SK-N-SH treated with all-trans-retinoic acid at 6 μM for 48 hours (cell line): ENCODE measurements around the gene TRPV5.

ENCODE experiments used
- ATAC-seq: fragments of 200-7000 bp; cut with Tn5 transposase; 3 replicates; pipeline ENCODE4 v1.9.1; 2020; ENCODE audit warnings: mild to moderate bottlenecking, moderate library complexity
- ARNTL ChIP-seq: fragments of 450-650 bp; formaldehyde crosslinking; IDR thresholded peaks from 2 replicates; pipeline ENCODE4 v1.5.0; 2020; ENCODE audit warnings: low read depth, mild to moderate bottlenecking, moderate library complexity, borderline replicate concordance
- BACH2 ChIP-seq: fragments of 250-450 bp; sonication (Bioruptor Pico); IDR thresholded peaks from 2 replicates; pipeline ENCODE4 v1.9.0; 2021; ENCODE audit warnings: mild to moderate bottlenecking, borderline replicate concordance
- CSDC2 ChIP-seq: fragments of 250-450 bp; sonication (Bioruptor Pico); IDR thresholded peaks from 2 replicates; pipeline ENCODE4 v1.5.0; 2020; ENCODE audit warnings: mild to moderate bottlenecking, moderate library complexity
- ESRRG ChIP-seq: fragments of 250-450 bp; sonication (Bioruptor Pico); IDR thresholded peaks from 2 replicates; pipeline ENCODE4 v1.6.1; 2021; ENCODE audit warnings: mild to moderate bottlenecking
- OSR1 ChIP-seq: fragments of 250-450 bp; sonication (Bioruptor Pico); IDR thresholded peaks from 2 replicates; pipeline ENCODE4 v1.8.0; 2022; ENCODE audit warnings: moderate library complexity, mild to moderate bottlenecking, inconsistent platforms
- PPARA ChIP-seq: fragments of 250-450 bp; sonication (Bioruptor Pico); IDR thresholded peaks from 2 replicates; pipeline ENCODE4 v1.5.0; 2020; ENCODE audit warnings: mild to moderate bottlenecking, borderline replicate concordance
- SNAI2 ChIP-seq: fragments of 250-450 bp; sonication (Bioruptor Pico); IDR thresholded peaks from 2 replicates; pipeline ENCODE4 v1.5.0; 2020; ENCODE audit warnings: mild to moderate bottlenecking, moderate library complexity
- TCF4 ChIP-seq: fragments of 250-450 bp; sonication (Bioruptor Pico); IDR thresholded peaks from 2 replicates; pipeline ENCODE4 v1.8.0; 2021; ENCODE audit warnings: mild to moderate bottlenecking, moderate library complexity, borderline replicate concordance
- TOX ChIP-seq: fragments of 250-450 bp; sonication (Bioruptor Pico); IDR thresholded peaks from 2 replicates; pipeline ENCODE4 v1.8.0; 2021; ENCODE audit warnings: mild to moderate bottlenecking, moderate library complexity, borderline replicate concordance
- ZFP30 ChIP-seq: fragments of 450-650 bp; formaldehyde crosslinking; IDR thresholded peaks from 2 replicates; pipeline ENCODE4 v1.5.0; 2022; ENCODE audit warnings: mild to moderate bottlenecking, moderate library complexity
- ZNF565 ChIP-seq: fragments of 450-650 bp; formaldehyde crosslinking; conservative IDR thresholded peaks from 2 replicates; pipeline ENCODE4 v1.5.0; 2020; ENCODE audit warnings: low read depth, mild to moderate bottlenecking, moderate library complexity
- ZNF70 ChIP-seq: fragments of 450-650 bp; formaldehyde crosslinking; IDR thresholded peaks from 2 replicates; pipeline ENCODE4 v1.5.0; 2020; ENCODE audit warnings: mild to moderate bottlenecking, moderate library complexity
- ZNF8 ChIP-seq: fragments of 450-650 bp; formaldehyde crosslinking; IDR thresholded peaks from 2 replicates; pipeline ENCODE4 v1.5.0; 2020; ENCODE audit warnings: mild to moderate bottlenecking, moderate library complexity
- TF ChIP-seq, protein P1 (sequence below): fragments of 250-450 bp; sonication (Bioruptor Pico); IDR thresholded peaks from 2 replicates; pipeline ENCODE4 v1.8.0; 2020; ENCODE audit warnings: mild to moderate bottlenecking, moderate library complexity, borderline replicate concordance
- TF ChIP-seq, protein P2 (sequence below): fragments of 250-450 bp; sonication (Bioruptor Pico); IDR thresholded peaks from 2 replicates; pipeline ENCODE4 v1.5.0; 2020; ENCODE audit warnings: mild to moderate bottlenecking, moderate library complexity
- TF ChIP-seq, protein P3 (sequence below): fragments of 250-450 bp; sonication (Bioruptor Pico); IDR thresholded peaks from 2 replicates; pipeline ENCODE4 v1.5.1; 2020; ENCODE audit warnings: low read depth, mild to moderate bottlenecking, moderate library complexity
- TF ChIP-seq, protein P4 (sequence below): fragments of 250-450 bp; sonication (Bioruptor Pico); IDR thresholded peaks from 2 replicates; pipeline ENCODE4 v1.8.0; 2021; ENCODE audit warnings: low read depth, mild to moderate bottlenecking, moderate library complexity, borderline replicate concordance
- TF ChIP-seq, protein P5 (sequence below): fragments of 250-450 bp; sonication (Bioruptor Pico); IDR thresholded peaks from 2 replicates; pipeline ENCODE4 v1.5.1; 2021; ENCODE audit warnings: mild to moderate bottlenecking, moderate library complexity

TRPV5 gene

DNA sequence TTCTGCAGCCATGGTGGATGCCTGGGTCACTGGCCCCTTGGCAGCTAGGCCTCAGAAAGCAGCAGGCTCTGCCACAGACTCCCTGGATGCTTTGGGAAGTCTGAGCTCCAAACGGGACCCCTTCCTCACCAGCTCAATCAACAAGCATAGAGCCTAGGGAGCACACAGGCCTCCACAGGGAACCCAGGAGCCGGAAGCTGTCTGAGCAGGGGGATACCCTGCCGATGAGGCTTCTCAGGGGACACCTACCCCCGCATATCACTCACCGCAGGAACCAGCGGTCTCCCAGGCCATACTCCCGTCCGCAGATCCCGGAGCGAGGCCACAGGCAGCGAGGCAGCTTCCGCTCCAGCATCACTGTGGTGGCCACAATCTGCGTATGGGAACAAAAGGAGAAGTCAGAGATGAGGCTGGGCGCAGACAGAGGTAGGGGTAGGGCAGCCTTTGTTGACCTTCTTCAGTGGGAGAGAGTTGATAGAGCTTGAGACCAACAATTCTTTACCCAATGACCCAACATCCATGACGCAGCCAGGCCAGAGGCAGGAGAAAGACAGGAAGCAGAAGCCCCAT lies 61.4 kb downstream of the TRPV5 start:
- no peak for ATAC-seq
- TF ChIP-seq ESRRG (CRISPR knock-in tag) (no peak), ZNF8 (no peak), ZFP30 (no peak), ARNTL (CRISPR knock-in tag) (no peak), ZNF565 (CRISPR knock-in tag) (no peak), PPARA (CRISPR knock-in tag) (no peak), OSR1 (CRISPR knock-in tag) (no peak), TCF4 (no peak), CSDC2 (no peak), TOX (CRISPR knock-in tag) (no peak)
- TF ChIP-seq, protein P1, sequence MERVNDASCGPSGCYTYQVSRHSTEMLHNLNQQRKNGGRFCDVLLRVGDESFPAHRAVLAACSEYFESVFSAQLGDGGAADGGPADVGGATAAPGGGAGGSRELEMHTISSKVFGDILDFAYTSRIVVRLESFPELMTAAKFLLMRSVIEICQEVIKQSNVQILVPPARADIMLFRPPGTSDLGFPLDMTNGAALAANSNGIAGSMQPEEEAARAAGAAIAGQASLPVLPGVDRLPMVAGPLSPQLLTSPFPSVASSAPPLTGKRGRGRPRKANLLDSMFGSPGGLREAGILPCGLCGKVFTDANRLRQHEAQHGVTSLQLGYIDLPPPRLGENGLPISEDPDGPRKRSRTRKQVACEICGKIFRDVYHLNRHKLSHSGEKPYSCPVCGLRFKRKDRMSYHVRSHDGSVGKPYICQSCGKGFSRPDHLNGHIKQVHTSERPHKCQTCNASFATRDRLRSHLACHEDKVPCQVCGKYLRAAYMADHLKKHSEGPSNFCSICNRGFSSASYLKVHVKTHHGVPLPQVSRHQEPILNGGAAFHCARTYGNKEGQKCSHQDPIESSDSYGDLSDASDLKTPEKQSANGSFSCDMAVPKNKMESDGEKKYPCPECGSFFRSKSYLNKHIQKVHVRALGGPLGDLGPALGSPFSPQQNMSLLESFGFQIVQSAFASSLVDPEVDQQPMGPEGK (CRISPR knock-in tag) = no peak
- TF ChIP-seq, protein P2, sequence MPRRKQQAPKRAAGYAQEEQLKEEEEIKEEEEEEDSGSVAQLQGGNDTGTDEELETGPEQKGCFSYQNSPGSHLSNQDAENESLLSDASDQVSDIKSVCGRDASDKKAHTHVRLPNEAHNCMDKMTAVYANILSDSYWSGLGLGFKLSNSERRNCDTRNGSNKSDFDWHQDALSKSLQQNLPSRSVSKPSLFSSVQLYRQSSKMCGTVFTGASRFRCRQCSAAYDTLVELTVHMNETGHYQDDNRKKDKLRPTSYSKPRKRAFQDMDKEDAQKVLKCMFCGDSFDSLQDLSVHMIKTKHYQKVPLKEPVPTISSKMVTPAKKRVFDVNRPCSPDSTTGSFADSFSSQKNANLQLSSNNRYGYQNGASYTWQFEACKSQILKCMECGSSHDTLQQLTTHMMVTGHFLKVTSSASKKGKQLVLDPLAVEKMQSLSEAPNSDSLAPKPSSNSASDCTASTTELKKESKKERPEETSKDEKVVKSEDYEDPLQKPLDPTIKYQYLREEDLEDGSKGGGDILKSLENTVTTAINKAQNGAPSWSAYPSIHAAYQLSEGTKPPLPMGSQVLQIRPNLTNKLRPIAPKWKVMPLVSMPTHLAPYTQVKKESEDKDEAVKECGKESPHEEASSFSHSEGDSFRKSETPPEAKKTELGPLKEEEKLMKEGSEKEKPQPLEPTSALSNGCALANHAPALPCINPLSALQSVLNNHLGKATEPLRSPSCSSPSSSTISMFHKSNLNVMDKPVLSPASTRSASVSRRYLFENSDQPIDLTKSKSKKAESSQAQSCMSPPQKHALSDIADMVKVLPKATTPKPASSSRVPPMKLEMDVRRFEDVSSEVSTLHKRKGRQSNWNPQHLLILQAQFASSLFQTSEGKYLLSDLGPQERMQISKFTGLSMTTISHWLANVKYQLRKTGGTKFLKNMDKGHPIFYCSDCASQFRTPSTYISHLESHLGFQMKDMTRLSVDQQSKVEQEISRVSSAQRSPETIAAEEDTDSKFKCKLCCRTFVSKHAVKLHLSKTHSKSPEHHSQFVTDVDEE (CRISPR knock-in tag) = no peak
- TF ChIP-seq, protein P3, sequence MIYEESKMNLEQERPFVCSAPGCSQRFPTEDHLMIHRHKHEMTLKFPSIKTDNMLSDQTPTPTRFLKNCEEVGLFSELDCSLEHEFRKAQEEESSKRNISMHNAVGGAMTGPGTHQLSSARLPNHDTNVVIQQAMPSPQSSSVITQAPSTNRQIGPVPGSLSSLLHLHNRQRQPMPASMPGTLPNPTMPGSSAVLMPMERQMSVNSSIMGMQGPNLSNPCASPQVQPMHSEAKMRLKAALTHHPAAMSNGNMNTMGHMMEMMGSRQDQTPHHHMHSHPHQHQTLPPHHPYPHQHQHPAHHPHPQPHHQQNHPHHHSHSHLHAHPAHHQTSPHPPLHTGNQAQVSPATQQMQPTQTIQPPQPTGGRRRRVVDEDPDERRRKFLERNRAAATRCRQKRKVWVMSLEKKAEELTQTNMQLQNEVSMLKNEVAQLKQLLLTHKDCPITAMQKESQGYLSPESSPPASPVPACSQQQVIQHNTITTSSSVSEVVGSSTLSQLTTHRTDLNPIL (CRISPR knock-in tag) = no peak

DNA sequence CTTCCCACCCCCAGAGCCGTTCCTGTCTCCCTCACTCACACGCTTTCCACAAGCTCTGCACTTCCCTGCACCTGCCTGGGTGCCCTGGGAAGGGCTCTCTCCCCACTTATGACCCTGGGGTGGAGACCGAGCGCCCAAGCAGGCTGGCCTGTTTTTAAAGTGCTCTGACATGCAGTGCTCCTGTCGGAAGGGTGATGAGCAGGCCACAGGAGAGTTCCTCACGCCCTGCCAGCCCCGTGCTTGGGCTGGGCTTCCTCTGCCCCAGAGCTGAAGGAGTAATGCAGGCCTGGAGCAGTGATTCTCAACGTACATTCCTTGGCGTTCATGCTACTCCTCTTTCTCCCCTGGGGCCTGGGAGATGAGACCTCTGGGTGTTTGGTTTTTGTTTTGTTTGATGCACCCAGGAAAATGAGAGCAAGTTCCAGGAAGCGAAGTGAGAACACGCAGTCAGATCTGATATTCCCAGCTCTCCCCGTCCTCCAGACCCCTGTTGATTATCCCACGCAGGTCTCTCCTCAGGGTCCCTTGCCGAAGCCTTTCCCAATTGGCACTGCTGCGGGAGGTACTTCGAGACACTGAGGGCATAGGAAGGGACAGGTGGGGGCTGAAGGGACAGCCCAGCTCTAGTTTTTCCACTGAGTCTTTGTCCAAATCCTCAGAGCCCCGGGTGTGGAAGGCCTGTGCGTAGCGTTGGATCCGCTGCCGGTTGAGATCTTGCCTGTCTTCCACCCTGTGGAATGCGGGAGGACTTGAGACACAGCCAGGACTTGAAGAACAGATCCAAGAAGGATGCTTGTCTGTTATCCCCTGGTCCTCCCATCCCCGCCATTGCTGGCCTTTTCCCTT lies 62.1 kb downstream of the TRPV5 start:
- TF ChIP-seq SNAI2 (CRISPR knock-in tag) (no peak), TCF4 (no peak), ZNF8 (no peak), ESRRG (CRISPR knock-in tag) (no peak), ARNTL (CRISPR knock-in tag) (no peak), ZNF565 (CRISPR knock-in tag) (no peak), PPARA (CRISPR knock-in tag) (no peak), CSDC2 (no peak), BACH2 (CRISPR knock-in tag) (no peak), ZNF70 (no peak)
- TF ChIP-seq, protein P3 (CRISPR knock-in tag) = no peak
- TF ChIP-seq, protein P4, sequence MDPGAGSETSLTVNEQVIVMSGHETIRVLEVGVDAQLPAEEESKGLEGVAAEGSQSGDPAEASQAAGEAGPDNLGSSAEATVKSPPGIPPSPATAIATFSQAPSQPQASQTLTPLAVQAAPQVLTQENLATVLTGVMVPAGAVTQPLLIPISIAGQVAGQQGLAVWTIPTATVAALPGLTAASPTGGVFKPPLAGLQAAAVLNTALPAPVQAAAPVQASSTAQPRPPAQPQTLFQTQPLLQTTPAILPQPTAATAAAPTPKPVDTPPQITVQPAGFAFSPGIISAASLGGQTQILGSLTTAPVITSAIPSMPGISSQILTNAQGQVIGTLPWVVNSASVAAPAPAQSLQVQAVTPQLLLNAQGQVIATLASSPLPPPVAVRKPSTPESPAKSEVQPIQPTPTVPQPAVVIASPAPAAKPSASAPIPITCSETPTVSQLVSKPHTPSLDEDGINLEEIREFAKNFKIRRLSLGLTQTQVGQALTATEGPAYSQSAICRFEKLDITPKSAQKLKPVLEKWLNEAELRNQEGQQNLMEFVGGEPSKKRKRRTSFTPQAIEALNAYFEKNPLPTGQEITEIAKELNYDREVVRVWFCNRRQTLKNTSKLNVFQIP (CRISPR knock-in tag) = no peak
- TF ChIP-seq, protein P2 (CRISPR knock-in tag) = no peak
- TF ChIP-seq, protein P5, sequence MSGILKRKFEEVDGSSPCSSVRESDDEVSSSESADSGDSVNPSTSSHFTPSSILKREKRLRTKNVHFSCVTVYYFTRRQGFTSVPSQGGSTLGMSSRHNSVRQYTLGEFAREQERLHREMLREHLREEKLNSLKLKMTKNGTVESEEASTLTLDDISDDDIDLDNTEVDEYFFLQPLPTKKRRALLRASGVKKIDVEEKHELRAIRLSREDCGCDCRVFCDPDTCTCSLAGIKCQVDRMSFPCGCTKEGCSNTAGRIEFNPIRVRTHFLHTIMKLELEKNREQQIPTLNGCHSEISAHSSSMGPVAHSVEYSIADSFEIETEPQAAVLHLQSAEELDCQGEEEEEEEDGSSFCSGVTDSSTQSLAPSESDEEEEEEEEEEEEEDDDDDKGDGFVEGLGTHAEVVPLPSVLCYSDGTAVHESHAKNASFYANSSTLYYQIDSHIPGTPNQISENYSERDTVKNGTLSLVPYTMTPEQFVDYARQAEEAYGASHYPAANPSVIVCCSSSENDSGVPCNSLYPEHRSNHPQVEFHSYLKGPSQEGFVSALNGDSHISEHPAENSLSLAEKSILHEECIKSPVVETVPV (CRISPR knock-in tag) = no peak
- no peak for ATAC-seq
